HG02588 (cell line): ENCODE data around the gene CA10.

ENCODE experiments used
- ATAC-seq: cut with Tn5 transposase; IDR thresholded peaks from one replicate; pipeline ENCODE4 v1.9.1; 2021; ENCODE audit warnings: mild to moderate bottlenecking, moderate library complexity; ENCODE audit not compliant: unreplicated experiment

CA10 gene

GRCh38 chr17:52158450-52159042, at the start of gene CA10:
TSS of gene CA10 (minus strand) at chr17:52158714.
- no peak for ATAC-seq

- no peak for ATAC-seq
These were observed 49.3 kb upstream of the CA10 start for GRCh38 chr17:52207796-52208195.

GRCh38 chr17:52202520-52203080, 44.1 kb upstream of the CA10 start:
- no peak for ATAC-seq

- ATAC-seq: no peak
These were observed 43.4 kb upstream of the CA10 start for GRCh38 chr17:52201767-52202519.

GRCh38 chr17:52191491-52191890, 33.0 kb upstream of the CA10 start:
- ATAC-seq: no peak

GRCh38 chr17:52181782-52182181, 23.3 kb upstream of the CA10 start:
- ATAC-seq: no peak

- ATAC-seq: no peak
These were observed 19.5 kb upstream of the CA10 start for GRCh38 chr17:52178012-52178411.

GRCh38 chr17:52170963-52171572, 12.6 kb upstream of the CA10 start:
- ATAC-seq: no peak

GRCh38 chr17:52160136-52160567, 1.6 kb upstream of the CA10 start:
- ATAC-seq: no peak

GRCh38 chr17:52159246-52160135, 977 bp upstream of the CA10 start:
- ATAC-seq: no peak

- ATAC-seq: no peak
These were observed 688 bp downstream of the CA10 start for GRCh38 chr17:52157603-52158449.

- ATAC-seq: no peak
These were observed 1.6 kb downstream of the CA10 start for GRCh38 chr17:52156576-52157570.

- ATAC-seq: no peak
These were observed 3.2 kb downstream of the CA10 start for GRCh38 chr17:52155301-52155700.

- no peak for ATAC-seq
These were observed 4.0 kb downstream of the CA10 start for GRCh38 chr17:52154466-52154865.

GRCh38 chr17:52150935-52151334, 7.6 kb downstream of the CA10 start:
- no peak for ATAC-seq

GRCh38 chr17:52149626-52150025, 8.9 kb downstream of the CA10 start:
- no peak for ATAC-seq

- no peak for ATAC-seq
These were observed 9.6 kb downstream of the CA10 start for GRCh38 chr17:52148969-52149351.

- ATAC-seq: no peak
These were observed 10.1 kb downstream of the CA10 start for GRCh38 chr17:52148288-52148968.
